Kasumi-1 (cell line): ENCODE data around the gene P2RY1.

Experiments
- DNase-seq, 2 experiments: peaks; one replicate each; lab custom pipeline; 2025; lab: John Stamatoyannopoulos, UW

P2RY1 gene, protein sequence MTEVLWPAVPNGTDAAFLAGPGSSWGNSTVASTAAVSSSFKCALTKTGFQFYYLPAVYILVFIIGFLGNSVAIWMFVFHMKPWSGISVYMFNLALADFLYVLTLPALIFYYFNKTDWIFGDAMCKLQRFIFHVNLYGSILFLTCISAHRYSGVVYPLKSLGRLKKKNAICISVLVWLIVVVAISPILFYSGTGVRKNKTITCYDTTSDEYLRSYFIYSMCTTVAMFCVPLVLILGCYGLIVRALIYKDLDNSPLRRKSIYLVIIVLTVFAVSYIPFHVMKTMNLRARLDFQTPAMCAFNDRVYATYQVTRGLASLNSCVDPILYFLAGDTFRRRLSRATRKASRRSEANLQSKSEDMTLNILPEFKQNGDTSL

DNA sequence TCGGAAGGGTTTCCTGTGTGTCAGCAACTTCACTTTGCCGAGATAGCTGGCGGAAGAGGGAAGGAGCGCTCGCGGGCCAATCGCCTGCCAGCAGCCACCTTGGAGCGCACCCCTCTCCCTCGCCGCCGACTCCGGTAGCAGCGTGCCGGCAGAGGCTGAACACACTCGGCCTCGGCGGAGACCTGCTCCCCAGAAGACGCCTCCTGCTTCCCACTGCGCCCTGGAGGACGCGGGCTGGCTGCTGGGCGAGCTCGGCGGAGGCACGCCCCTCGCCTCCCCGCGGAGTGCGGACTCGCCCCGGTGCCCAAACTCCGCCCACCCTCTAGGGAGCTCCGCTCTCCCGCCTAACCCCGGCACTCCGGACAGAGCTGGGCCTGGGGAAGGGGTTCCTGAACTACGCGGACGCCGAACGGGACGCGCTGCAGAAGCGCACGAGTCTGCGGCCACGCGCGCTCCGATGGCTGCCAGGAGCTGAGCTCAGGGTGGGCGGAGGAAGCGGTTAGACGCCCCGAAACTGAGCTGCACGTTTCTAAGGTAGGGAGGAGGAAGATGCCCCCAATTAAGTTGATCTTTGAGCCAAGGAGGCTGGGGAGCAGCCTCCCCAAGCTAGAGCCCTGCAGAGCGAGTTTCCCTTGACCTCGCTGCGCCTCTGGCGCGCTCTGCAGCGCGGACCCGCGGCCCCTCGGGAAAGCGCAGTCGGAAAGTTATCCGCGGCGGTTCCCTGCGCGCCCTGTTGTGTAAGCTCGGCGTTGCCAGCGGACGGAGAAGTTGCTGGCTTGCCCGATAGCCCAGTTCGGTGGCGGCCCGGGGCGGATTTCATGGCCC, at the start of gene P2RY1:
Gene P2RY1, plus strand, starts transcription at position 356 of the 825 bp plus-strand sequence. CDS start 652 bp downstream, outside the sequence.
- peak; percentile 84 to 91 for DNase-seq

DNA sequence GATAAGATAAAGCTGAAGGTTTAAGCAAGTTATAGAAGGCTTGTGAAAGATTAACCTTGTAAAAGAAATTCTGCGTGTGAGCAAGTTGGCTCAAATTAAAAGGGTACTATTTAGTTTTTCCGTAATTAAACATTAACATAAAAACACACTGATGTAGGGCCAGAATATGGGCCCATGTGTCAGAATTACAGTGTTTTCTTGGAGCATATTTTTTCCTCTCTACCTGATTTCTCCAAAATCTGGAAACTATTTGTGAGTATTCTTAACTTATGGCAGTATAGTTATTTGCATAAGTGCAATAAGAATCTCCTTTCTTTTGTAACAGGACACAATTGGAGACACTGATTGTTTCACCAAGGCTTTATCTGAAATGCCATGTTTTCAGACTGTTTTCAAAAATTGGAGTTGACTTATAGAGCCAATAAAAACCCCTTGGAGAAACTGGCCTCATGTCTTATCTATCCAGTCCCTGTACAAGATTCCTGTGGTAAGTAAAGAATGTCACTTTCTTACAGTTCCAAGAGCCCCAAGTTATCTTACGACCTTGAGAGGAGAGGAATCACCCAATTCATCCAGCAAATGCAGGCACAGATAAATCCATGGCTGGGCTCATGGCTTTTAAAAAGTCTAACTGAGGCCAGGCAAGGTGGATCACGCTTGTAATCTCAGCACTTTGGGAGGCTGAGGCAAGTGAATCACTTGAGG, 47.8 kb upstream of the P2RY1 start:
- DNase-seq = no peak

DNA sequence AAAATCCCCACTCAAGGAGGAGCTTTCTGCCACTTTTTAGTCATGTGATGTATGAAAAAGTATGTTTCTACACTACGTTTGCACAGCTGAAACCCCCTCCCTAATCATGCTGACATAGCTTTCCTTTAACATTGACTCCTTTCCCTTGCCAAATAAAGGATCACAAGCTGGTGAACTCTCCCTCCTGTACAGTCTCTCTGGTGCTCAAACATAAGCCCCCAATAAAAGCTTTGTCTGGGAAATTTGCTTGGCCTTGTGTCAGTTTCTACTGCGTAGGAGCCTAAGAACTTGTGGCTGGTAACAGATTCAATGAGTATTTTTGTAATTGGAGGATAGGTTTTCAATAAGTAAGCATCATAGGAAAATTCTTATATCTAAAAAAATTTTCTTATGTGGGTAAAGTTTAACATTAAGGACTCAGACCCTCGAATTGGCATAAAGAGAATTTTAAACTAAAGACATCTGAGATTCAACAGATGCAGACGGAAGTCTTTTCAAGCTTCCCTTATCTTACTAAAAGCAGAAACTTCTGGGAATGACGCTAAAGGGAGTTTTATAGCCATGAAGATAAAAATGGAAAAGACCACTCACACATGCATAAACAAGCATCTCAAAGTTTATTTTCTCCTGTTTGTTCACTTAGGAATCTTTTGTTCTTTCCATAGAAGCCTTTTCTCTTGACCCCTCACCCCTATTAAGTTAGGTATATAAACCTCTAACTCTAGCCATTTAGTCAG, 44.1 kb upstream of the P2RY1 start:
- DNase-seq = no peak

DNA sequence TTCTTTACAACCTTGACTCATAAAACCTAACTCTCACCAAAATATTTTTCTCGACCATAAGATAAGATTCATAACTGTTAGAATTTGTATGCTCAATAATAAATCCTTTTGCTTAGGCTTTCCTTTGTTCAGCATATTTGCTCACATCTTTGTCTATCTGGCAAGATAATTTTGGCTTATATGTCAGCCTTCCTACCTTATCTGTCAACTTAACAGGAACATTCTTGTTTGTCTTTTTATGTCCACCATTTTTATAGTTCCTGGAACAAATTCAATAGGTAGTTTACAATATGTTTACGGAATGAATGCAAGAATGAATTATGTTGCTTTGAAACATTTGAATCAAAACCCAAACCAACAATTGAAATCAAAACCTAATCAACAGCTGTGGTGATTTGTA, 41.0 kb upstream of the P2RY1 start:
- no peak for DNase-seq

DNA sequence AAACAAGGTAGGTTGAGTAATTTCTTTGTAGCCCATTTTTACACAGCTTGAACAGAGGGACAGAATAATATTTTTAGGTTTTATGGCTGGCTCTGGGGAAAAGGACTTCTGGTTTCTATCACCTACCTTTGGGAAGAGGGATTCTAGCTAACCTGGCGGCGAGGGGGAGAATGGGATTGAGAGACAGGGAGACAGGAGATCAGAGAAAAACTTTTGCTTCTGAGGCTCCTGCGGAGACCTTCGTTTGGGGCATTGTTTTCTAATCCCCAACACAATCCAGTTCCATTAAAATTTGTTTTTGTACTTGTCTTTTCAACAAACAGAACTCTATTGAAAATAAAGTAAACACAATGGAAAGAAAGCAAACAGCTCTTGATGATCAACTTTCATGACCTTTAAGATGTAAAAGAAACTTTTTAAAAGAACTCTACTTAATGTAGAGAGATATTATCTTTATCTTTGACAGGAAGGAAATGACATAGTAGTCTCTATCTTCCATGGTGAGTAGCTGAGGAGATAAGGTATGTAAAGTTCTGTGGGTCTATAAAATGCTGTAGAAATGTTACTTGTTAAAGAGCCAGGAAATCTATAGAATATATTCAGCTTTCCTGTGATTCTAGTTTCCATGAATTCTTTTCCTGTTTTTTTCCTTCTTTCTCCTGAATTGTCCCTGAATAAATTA, 37.0 kb upstream of the P2RY1 start:
- no peak for DNase-seq

DNA sequence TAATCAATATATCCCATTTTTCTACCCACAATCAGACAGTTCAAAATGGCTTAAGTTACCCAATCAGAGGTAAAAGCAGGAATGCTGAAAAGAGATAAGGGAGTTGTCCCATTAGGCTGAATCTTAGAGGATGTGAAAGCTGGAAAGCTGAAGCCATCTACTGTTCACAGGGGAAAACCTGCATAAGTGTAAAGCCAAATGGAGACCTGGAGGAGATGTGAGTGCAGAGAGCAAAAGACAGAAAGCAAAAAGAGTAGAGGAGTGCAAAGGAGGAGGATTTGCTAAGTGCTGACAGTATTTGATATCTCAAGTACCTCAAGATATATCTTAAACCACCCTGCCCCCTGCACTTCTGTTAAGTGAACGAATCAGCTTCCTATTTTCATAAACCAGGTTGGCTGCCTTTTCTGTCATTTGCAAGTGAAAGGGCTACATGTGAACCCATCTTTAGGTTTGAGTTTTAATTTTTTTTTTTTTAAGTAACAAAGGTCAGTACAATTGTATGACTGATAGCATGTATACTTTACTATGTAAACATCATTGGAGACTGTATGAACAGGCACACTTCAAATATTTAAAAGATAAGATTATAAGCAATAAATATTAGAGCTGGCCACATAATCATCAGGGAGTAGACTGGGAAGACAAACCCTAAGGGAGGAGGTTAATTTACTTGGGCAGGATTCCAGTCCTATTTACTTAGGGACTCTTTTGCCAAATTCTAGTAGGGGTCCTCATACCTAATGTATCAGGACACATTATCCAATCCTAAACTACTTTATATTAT, 22.8 kb upstream of the P2RY1 start:
- DNase-seq = no peak

DNA sequence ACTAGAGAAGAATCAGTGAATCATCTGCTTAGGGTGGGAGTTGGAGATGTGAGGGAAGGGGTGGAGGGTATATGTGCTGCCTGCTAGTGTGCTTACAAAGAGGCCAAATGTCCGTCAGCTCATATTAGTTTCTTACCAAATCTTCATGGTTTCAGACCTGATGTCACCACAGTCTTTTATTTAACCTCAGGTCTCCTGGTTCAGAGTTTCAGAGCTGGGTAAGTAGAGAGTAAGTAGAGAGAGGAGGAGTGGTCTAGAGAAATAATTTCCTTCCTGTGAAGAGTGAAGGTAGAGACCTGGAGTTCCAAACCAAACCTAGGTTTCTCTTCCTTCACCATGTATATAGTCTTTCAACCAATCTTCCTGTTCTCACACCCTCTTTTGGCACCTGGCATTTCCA, 17.5 kb upstream of the P2RY1 start:
- DNase-seq = no peak

DNA sequence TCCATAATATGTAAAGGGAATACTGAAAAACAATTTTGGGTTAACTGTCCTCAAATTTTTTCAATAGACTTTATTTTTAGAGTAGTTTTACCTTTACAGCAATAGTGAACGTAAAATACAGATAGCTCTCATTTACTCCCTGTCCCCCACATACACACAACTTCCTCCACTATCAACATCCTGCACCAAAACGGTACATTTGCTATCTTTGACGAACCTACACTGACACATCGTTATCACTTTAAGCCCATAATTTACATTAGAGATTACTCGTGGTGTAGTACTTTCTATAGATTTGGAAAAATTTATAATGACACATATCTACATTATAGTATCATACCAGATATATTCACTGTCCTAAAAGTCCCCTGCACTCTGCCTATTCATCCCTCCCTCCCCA, 16.9 kb upstream of the P2RY1 start:
- DNase-seq = no peak

DNA sequence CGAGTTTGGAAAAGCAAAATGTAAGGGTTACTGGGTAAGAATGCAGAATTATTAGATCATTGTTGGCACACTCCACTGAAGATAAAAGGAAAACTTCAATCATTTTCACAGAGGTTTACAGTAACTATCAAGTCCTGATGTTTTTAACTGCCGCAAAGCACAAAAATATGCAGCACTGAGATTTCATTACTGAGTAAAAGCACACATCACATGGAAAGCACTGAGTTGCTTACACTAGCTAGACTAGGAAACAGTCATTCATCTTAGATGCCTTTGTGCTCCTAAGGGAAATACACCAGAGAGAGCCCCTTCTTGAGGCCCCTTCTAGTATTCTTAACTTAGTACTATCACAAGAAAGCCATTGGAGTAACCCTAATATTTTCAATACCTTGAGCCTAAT, 11.8 kb upstream of the P2RY1 start:
- no peak for DNase-seq

DNA sequence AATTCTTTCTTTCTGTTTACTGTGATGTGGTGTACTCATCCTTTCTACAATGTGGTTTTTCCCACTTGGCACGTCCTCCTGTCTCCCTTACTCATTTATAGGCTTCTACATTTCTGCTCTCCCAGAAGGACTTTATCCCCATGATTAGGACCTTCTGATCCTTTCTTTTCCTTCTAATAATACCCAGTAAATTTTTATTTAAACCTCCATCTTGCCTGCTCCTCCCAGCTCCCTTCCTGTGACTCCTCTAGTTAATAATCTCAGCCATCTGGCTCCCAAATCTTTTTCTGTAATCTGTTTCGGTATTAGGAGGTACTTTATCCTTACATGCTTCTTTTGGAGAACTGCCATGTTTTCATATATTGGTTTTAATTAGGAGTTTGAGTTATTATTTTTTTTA, 11.2 kb upstream of the P2RY1 start:
- DNase-seq = no peak

DNA sequence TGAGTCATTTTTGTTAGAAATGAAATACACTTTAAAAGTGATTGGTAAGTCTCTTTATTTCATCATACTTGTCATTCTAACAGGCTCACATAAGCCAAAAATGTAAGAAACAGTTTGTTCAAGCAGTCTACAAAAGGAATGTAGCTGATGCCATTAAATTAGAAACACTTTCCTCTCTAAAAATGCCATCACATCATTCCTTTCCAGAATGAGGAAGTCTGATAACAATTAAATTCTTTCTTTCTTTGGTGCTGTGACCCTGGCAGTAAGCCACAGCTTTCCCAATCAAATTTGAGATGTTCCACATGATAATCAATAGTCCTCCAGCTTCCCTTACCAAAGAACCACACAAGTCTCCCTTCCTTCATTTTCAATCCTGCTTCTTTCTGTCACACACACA, 9.4 kb upstream of the P2RY1 start:
- DNase-seq = no peak

DNA sequence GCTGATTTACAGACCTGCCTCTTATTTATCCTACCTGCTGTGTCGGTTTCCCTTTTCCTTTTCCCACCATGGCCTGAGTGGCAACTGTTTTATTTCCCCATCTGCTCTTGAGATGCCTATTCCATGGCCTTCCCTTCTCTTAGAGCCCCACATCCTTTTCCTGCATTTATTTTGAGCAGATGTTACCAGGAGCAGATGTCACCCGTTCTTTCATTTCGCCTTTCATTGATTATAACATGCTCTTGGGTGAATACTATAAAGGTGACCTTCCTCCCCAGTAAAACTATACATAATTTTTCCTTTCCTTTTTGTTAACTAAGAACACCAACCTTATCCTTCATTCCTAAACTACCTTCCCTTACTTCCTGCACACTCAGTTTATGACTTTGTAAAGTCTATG, 8.5 kb upstream of the P2RY1 start:
- DNase-seq = no peak

DNA sequence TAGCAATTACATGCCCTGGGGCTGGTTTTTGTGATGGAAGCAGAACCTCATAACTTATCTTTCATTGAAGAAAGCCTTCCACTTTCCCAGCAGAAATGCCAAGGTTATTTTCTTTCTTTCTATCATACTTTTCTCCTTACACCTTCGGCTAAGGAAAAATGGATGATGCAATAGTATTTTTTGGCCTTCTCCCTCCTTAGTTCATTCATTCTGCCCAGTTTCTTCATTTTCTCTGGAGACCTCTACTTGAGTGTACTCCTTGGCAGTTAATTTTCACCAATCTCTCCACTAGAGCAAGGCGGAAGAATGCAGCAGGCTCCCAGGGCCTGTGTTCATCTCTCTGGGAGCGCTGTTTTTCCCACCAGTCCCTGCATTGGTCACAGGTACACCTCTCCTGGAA, 7.6 kb upstream of the P2RY1 start:
- DNase-seq = no peak

DNA sequence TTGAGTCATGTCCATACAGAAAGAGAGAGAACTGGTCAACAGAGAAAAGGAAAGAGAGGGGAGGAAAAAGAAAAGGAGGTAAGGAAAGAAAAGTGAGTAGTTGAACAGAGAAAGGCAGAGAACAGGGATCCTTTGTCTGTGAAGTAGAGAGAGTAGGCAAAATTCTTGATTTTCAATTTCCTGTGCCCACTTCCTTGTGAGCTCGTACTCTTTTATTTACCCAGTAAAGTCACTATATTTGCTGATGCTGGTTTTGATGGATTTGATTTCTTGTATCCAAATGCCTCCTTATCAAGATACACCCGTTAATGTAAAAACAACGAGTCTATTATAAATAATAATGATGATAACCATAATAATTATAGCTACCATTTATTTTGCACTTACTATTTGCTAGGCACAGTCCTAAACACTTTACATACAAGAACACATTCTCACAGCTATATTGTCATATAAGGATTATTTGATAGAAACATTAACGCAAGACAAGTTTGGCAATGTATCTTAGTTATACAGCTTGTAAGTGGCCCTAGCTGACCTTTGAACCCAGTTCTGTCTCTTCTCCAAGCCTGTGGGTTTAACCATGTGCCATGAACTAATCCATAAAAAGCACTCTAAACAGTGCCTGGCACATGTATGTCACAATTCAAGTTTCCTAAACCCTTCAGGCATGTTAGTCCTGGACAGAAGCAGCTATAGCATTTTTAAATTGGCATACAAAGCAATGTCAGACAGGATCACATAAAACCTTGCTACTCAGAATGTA, 6.7 kb upstream of the P2RY1 start:
- no peak for DNase-seq

DNA sequence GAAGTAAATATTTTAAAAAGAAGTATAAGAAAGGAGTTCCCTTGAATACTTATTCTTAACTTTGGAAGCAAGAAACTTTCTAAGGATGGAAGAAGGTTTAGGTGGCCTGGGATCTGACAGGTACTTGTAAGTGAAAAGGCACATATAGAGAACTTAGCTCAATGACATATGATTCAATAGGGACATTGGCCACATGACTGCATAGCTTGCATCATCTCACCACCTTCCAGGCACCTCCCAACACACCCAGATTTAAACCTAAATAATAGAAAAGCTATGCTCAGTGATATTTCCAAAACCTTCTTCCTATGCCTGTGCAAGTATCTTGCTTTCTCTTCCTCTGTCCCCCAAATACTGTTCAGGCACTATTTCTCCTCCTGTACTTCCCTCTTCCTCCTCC, 4.7 kb upstream of the P2RY1 start:
- DNase-seq = no peak

DNA sequence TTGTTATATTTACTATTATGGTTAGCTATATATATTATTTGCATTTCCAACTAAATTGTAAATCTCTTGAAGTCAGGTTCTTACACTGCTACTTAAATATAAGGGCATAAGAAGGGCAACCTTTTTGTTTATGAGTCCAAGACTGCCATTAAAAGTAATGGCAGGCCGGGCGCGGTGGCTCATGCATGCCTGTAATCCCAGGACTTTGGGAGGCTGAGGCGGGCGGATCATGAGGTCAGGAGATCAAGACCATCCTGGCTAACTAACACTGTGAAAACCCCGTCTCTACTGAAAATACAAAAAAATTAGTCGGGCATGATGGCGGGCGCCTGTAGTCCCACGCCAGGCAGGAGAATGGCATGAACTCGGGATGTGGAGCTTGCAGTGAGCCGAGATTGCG, 2.9 kb upstream of the P2RY1 start:
- DNase-seq = no peak

DNA sequence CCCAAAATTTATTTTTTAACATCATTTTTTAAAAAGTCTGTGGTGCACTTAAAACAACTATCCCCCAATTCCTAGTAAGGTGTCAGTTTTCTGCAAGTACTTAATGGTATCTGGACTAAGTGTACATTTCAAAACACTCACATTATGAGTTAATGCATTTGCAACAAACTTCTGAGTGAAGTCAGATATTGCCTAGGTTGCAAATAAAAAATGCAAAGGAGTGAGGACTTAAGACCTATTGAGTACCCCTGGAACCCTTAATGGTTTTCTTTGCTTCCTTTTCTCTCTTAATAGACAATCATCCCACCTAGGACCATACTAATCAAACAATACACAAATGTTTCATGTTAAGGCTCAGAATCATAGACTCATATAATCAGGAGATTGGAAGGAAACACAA, 1.8 kb upstream of the P2RY1 start:
- DNase-seq = no peak

DNA sequence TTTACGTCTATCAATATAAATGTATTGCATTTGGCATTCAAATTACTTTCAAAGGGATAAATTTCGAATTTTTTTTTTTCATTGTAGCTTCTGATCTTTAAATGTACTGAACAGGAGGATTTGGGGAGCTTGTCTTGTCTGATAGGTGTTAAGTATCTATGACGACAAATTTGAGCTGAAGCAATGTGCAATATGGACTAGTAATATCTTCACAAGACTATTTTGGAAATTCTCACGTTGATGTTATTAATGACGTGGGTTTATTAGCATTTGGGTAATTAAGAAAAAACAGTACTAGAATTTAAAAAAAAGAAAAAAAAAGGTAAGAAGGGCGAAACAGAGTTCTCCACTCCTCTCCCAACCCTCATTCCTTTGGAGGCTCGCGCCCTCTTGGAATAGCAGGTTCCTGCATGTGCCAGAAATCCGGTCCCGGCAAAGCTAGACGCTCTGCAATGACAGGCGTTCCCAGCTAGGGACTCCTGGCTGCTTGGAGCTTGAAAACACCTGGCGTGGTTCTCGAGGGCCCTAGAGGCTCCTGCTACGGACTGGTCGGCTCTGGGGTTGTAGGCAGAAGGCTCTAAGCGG, 648 bp upstream of the P2RY1 start:
- DNase-seq = peak in 1 of 2 experiments; percentile 12

DNA sequence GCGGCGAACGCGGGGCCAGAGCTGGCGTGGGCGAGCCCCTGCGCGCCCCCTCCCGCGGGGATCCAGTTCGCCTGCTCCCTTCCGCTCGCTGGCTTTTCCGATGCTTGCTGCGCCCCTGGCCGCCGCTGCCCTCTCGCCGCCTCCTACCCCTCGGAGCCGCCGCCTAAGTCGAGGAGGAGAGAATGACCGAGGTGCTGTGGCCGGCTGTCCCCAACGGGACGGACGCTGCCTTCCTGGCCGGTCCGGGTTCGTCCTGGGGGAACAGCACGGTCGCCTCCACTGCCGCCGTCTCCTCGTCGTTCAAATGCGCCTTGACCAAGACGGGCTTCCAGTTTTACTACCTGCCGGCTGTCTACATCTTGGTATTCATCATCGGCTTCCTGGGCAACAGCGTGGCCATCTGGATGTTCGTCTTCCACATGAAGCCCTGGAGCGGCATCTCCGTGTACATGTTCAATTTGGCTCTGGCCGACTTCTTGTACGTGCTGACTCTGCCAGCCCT, 721 bp downstream of the P2RY1 start:
- no peak for DNase-seq
